Measurements from ENCODE around the gene IMPDH2.

DNA sequence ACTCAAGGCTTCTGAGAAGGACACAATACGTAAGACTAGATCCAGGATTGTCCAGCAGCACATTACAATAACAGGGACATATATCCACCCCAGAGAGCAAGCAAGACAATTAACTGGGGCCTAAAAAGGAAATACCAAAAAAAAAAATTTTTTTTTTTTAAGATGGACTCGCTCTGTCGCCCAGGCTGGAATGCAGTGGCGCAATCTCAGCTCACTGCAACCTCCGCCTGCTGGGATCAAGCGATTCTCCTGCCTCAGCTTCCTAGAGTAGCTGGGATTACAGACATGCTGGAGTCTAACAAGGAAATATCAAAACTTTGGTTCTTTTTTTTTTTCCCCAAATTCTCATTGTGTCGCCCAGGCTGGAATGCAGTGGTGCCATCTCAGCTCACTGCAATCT lies 28.8 kb upstream of the IMPDH2 start:
- TF ChIP-seq, protein P1, sequence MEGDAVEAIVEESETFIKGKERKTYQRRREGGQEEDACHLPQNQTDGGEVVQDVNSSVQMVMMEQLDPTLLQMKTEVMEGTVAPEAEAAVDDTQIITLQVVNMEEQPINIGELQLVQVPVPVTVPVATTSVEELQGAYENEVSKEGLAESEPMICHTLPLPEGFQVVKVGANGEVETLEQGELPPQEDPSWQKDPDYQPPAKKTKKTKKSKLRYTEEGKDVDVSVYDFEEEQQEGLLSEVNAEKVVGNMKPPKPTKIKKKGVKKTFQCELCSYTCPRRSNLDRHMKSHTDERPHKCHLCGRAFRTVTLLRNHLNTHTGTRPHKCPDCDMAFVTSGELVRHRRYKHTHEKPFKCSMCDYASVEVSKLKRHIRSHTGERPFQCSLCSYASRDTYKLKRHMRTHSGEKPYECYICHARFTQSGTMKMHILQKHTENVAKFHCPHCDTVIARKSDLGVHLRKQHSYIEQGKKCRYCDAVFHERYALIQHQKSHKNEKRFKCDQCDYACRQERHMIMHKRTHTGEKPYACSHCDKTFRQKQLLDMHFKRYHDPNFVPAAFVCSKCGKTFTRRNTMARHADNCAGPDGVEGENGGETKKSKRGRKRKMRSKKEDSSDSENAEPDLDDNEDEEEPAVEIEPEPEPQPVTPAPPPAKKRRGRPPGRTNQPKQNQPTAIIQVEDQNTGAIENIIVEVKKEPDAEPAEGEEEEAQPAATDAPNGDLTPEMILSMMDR (IDR thresholded peaks at IDR 0.05) = no peak
- TF ChIP-seq POLR2A (IDR thresholded peaks at IDR 0.05) = no peak

Data from lower leg skin (tissue), 3 donors.